HG03378 (cell line): ENCODE results near the gene LRRC74A.

Source experiments
- ATAC-seq: cut with Tn5 transposase; IDR thresholded peaks from one replicate; pipeline ENCODE4 v1.9.1; 2021; ENCODE audit warnings: mild to moderate bottlenecking, moderate library complexity; ENCODE audit not compliant: unreplicated experiment

Gene LRRC74A

DNA sequence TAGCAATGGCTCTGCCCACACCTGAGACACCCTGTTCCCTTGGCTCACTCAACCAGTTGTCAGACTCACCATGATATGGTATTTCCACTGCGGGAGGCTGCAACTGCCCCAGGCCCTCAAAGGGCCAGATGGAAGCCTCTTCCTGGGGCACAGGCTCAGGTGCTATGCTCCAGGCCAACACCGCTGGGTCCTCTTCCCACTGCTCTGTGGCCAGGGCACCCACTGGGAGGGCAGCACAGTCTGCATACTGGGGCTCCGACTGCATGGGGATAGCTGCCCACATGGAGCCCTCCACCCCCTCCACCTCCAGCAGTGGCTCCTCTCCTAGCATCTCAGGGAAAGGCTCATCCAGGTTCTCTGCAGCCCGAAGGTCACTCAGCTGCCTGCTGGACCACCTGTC, 17.2 kb upstream of the LRRC74A start:
- no peak for ATAC-seq

DNA sequence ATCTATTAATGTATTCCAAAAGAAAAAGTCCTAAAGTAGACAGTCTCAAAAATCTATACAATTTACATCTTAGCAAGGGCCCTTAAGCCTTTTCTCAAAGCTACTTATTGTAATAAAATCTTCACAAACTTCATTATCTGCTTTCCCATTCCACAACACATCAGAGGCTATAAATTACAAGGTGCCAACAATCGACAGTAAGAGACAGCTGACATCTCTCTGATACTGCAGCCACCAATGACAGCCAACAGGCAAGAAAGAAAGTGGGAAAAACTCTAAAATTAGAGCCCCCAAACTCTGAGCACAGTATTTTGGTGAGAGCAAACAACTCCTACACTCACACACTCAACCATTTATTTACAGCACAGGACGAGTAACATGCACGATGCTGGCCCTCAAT, 15.7 kb upstream of the LRRC74A start:
- ATAC-seq: no peak

DNA sequence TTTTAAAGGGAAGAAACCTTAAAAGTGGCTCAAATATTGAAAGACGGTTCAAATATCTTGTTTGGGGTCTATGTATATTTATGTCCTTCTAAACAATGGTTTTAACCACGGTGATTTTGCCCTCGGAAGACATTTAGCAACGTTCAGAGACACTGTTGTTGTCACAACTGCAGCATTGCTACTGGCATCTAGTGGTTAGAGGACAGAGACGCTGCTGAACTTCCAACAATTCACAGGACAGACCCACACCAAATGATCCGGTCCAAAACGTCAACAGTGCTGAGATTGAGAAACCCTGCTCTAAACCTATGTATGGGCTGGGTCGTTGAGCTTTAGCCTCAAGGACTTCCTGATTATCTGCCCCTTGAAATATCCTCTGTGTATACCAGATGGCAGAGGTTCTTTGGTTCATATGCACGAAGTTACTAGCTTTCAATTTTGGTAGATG, 15.2 kb upstream of the LRRC74A start:
- no peak for ATAC-seq

DNA sequence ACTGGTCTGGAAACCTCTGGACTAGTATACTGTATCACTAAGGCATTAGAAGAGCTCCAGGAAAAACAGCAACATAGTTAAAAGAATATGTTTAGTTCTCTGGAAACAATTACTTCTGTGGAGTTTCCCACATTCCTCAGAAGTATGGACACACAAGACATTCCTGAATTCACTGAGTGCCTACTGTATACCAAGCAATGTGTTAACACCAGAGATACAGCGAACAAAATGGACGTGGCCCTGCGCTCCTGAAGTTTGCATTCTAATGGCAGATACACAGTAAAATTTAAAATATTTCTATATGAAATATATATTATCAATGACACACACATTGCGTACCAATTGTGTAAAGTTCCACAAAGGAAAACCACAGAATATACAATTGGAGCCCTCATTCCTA, 14.6 kb upstream of the LRRC74A start:
- no peak for ATAC-seq

DNA sequence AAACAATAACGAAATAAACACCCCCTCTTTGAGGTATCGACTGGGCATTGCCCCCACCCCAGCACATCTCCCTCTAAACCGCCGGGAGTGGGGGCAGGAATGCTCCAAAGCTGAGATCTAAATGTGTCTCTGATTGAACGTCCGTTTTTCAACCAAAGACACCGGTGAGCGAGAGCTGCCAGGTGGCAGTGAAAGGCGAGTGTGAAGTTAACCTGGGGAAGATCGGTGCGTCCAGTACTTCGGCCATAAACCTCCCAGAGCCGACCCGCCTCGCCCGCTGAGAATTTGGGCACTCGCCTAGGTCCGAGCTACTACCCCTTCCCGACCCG, 14.2 kb upstream of the LRRC74A start:
- peak; percentile 21 for ATAC-seq

DNA sequence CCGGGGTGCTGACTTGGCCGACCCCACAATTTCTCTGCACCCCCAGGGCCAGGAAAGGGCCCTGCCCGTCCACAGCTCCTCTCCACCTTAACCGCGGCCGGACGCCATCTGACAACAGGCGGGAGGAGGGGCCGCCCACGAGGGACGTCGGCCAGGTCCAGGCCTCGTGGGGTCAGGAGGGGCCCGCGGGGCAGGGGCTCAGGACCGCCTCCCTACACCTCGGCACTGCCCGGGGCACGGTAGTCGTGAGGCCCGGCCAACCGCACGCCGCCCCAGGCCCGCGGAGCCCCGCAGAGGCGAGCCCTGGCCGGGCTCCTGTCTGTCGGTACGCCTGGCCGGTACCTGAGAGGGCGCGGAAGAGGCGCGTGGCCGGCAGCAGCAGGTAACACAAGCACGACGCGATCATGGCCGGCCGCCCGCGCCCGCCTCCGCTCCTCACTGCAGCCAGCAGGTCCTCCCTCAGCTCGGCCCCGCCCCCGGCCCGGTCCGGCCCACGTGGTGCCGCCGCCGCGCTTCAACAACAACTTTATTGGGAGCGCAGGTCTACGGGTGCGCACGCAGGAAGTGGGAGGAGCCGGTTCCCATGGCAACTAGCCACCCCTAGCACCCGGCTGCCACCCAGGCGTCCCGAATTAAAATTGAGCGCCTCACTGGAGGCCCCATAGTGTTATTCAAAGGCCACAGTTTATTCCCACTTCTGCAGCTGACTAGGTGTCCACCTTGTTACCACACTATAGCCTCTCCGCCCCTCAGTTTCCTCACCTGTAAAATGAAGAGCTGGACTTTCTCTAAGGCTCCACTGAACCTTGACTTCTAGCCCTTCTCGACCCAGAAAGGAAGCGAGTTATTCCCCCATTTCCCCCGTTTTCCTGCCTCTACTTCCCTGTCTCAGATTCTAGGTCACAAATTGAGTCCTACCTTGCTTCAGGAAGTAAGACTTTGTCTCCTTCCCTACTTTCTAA, 13.5 kb upstream of the LRRC74A start, which contains the start of gene ANGEL1:
ANGEL1 (minus strand) TSS at position 461 of the 962 bp plus-strand sequence; CDS start at position 406, 55 bp downstream.
- peak; percentile 69 for ATAC-seq

DNA sequence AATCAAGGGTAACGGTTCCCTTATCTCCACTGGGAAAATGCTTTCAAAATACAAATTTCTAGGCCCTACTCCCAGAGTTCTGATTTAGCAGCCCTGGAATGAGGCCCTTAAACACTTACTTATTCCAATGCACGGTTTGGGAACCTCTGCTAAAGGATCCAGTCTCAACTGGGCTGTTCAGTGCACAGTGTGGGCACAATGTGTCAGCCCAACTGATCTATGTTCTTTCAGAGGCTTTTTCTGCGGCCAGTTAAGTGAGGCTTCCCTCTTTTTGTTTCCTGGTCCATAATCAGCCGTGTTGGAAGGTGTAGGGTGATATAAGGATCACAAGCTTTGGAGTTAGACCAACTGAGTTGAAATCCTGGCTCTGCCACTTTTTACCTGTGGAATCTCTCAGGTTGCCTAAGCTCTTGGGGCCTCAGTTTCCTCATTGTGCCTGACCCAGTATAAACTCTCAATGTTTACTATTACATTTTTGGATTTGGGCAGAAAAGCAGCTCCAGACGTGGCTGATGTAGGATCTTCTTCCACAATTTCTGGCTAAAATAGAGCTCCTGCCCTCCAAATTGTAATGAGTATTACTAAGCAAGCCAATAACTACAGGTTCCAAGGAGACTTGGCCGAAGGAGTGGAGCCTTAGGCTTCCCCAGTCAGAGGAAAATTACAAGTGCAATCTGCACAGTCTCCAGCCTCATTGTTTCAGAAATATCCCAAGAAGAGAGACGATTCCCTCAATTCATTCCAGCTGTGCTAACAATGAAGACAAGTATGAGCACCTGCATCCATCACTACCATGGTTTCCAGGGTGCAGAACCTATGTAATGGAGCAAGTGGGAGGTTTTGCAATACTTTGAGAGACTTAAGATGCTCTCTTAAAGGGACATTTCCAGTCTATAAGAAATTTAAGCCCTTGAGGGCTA, 11.2 kb upstream of the LRRC74A start:
- no peak for ATAC-seq

DNA sequence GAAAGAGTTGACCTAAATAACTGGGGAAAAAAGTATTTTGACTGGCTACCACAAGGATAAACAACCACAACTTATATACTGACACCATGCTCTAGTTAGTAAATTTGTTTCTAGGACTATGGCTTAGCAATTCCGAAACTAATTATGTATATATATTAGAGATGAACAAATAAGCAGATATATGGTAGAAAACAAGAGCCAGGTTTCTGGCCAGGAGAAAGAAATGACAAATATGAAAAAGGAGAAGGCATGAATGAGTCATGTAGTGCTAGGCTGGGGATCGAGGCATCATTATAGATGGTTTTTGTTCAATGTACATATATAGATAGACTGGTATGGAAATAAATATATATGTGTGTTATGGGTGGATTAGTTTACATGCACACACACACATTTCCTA, 5.5 kb upstream of the LRRC74A start:
- ATAC-seq: no peak

DNA sequence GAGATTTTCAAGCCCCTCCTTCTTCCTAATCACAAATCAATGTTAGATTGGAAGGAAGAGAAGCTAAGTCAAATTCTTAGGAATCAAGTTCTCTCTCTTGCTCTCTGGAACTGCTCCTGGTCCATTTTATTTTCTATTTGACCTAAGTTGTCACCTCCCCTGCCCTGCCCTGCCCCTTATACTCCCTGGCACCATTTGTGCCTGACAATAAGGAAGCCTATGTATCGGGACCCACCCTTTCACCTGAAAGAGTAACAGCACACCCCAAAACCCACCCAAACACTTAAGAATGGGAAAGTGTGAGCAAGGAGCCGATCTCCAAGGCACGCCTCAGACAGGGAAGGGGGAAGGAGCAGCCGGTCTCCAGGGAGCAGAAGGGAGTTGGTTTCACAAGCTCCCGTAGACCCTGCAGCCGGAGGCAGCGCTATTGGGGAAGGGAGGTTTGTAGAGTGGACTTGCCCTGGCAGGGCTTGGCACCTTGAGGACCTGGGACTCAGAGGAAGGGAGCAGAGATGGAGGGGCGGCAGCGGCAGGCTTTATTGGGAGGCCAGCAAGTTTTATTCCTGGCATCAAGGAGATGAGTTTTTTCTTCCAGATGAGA, 1.6 kb downstream of the LRRC74A start:
- ATAC-seq: no peak

DNA sequence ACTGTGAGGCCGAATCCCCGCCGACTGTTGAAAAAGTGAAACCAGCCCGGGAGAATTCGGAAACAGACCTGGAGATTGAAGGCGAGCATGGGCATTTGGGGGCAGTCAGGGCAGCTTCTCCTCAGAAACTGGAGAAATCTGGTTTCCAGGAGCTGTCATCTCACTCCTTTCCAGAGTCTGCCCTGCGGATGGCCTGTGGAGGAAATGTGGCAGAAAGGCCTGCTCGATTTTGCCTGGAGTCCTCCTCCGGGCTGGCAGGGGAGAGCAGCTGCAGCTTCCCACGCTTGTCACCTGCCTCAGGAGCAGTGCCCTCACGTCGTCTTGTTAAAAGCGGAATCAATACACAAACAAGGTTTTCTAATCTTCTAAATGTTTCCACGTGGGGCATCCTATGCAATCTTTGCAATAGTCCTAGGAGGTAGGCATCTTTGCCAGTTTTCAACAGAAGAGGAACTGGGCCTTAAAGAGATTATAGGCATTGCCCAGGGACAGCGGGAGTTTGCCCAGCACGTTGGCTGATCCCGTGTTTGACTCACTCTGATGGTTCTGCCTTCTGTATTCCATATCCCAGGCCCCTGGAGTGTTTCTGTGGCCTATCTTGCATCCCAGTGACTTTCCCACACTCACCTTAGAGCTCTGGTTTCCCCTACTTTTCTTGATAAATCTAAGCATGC, 2.3 kb downstream of the LRRC74A start:
- ATAC-seq: no peak

DNA sequence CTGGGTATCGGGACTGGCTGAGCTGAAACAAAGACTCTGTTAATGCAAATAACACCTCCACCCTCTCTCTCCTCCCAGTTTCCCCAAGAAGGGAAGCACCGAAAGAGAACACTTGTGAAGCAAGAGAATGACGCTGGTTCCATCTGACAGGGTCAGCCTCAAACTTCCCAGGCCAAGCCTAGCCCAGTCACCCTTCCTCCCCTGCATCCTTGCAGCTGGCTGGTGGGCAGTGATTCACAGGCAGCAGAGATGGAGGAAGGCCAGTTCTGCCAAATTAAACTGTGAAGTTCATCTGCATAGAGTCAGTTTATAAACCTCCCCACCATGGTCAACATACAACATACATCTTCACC, 2.8 kb downstream of the LRRC74A start:
- ATAC-seq: no peak

DNA sequence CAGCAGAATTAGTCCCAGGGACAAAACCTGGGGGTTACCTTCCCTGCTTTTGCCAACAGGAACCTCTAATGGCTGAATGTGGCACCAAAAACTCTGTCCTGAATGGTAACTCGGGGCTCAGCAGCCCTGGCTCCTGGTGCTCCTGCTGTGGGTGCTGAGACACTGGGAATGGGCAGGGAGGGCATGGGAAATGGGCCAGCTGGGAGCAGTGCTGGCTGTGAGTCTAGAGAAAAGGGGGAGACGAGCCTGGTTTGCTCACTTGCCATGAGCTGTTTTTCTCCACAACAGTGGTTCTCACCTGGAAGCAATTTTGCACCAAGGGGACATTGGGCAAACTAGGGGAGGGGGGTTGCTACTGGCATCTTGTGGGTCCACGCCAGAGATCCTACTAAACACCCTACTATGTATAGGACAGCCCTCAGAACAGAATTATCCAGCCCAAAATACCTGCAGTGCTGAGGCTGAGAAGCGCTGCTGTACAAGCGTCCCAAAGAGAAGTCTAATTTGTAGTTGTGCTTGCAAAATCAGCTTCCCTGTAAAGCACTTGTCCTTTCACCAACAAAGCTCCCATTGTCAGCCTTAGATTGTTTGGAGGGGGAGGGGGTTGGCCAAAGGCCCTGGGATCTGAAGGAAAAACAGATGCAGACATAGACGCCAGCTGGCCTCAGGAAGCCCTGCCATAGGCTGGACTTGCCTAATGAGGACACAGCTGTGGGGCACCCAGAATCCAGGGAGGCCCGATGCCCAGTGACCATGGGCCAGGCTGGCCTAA, 3.6 kb downstream of the LRRC74A start:
- ATAC-seq: no peak

DNA sequence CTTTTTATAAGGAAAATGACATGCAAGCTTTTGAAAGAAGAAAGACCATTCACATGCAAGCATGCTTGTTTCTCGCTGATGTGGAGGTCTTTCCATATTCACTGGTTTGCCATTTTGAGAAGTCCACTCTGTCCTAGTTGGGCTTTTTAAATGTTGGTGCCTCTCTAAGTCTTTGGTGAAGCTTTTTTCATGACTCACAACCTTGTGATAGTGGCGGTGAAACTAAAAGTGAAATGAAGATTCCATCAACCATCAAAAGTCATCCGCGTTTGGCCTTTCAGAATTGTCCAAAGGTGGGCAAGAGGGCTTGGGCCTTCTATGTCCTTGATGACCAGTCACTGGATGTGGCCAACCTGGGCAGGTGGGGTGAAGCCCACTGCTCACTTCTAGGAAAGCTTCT, 4.3 kb downstream of the LRRC74A start:
- ATAC-seq: no peak

DNA sequence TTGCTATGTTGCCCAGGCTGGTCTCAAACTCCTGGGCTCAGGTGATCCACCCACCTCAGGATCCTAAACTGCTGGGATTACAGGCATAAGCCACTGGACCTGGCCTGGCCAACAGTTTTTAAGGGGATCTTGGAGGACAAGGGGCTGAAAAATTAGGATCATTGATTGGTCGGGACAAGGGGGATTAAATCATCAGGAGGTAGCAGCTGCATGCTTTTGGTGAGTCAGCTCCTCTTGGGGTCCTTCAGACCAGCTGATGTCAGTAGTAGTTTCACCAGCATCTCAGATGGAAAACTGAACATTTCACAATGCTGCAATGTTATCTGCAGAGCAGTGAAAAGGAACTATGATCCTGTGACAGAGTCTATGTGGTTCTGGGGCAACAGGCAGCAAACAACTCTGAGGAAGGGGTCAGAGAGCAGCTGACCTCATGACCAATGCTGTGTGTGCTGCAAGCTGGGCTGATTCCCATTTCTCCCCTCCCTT, 6.3 kb downstream of the LRRC74A start:
- no peak for ATAC-seq

DNA sequence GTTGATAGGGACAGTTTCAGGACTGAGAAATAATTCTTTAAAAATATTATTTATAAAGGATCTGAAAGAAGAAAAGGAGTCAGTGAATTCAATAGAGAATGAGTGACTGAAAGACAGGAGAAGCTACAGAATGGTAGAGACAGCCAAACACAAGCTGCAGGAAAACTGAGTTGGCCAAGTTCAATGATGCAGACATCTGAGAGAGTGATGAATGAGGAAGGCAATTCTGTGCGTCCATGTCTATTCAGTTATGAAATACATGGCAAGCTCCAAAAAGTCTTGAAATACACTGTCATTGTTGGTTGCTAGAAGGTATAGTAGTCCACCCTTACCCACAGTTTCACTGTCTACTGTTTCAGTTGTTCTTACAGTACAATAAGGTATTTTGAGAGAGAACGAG, 6.8 kb downstream of the LRRC74A start:
- ATAC-seq: no peak

DNA sequence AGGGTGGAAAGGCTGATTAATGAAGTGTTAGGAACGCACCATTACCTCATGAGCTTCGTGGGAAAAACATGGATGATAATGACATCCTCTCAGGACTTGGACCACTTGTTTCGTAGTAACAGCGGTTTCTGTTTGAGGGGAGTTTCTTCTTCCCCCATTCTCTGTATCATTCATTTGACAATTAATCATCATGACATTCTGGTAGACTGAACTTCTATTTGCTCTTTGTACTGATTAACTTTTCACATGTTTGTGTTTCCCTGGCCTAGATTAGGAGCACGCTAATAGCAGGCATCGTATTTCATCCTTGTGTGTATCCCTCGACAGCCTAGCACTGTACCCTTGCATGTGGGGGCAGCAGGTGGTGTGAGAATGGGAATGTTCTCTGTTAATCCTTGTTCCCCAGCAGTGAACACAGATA, 8.0 kb downstream of the LRRC74A start:
- no peak for ATAC-seq

DNA sequence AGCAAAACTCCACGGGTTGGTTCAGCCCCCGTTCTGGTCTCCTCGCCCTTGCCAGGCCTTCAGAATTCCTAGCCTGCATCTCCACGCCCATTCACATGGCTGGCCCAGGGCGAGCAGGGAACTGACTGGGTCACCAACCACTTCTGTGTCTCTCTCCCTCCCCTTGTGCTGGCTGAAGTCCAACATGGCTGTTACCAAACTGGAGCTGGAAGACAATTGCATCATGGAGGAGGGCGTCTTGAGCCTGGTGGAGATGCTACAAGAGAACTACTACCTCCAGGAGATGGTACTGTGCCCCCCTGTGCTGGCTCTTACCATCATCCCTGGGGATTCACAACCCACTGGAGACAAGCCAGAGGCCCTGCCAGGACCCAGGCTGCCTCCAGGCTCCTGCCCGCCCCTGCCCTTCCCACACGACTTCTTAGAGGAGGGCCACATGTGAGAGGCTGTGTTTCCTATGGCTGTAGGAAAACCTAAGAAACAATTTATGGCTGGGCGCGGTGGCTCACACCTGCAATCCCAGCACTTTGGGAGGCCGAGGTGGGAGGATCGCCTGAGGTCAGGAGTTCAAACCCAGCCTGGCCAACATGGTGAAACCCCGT, 9.9 kb downstream of the LRRC74A start:
- no peak for ATAC-seq

DNA sequence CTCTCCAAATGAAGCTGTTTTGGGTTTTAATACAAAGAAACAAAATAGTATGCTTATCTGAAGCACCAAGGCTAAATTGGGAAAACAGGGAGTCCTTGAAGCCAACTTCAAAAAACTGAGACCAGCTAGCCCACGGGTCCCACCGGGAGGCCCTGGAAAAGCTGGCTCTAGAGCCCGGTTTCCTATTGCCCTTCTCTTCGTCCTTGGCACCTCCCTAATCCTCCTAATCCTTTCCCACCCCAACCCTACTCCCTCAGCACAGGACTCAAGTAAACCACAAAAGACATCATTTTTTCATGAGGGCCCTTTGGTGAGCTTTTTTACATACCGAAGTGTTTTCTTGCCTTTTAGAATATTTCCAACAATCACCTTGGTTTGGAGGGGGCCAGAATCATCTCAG, 11.3 kb downstream of the LRRC74A start:
- ATAC-seq: no peak

DNA sequence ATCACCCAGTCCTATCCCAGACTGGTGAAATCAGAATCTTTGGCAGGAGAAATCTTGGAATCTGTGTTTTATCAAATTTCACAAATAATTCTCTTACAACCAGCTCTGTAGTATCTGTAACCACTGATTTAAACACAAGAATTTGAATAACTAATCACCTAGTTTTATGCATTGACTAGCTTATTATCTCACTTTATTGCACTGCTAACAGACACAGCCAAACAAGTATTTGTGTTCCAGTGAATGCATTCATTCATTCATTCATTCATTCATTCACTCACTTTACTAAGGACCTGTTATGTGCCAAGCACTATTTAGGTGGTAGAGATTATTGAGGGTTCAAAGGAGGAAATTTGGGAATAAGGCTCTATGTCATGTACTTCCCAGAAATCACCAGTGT, 16.2 kb downstream of the LRRC74A start:
- no peak for ATAC-seq
